Stimulated activated CD4-positive, alpha-beta T cell treated with anti-CD3 and anti-CD28 coated beads, TNF-alpha, amount 100 ng/mL, for 48 hours (primary cell): Measurements from ENCODE around the gene UACA.
"Not testable (repeated sequence)": the region's sequence is repeated elsewhere in the genome, so short reads cannot be mapped to it uniquely, and the experiment has no call there.

Experiments used
- DNase-seq, 3 donors: peaks; one replicate each; pipeline ENCODE4 v3.0.0-alpha.2; 2020; ENCODE audit warnings: low read depth in 3 of 3

Gene UACA

GRCh38 chr15:70669006-70669602, 94.3 kb downstream of the UACA start:
- DNase-seq: no peak

GRCh38 chr15:70665599-70665998, 97.8 kb downstream of the UACA start:
- DNase-seq: no peak

GRCh38 chr15:70664494-70664893, 98.9 kb downstream of the UACA start:
- no peak for DNase-seq

- DNase-seq: not testable (repeated sequence)
These were observed 100.3 kb downstream of the UACA start for GRCh38 chr15:70663069-70663468.

GRCh38 chr15:70659662-70660061, 103.7 kb downstream of the UACA start:
- no peak for DNase-seq

GRCh38 chr15:70658641-70659040, 104.7 kb downstream of the UACA start:
- no peak for DNase-seq

GRCh38 chr15:70653426-70653825, 109.9 kb downstream of the UACA start:
- DNase-seq: no peak

GRCh38 chr15:70652341-70652740, 111.0 kb downstream of the UACA start:
- no peak for DNase-seq

- no peak for DNase-seq
These were observed 112.0 kb downstream of the UACA start for GRCh38 chr15:70651303-70651845.

GRCh38 chr15:70650567-70651302, 112.6 kb downstream of the UACA start:
- no peak for DNase-seq

- DNase-seq: no peak
These were observed 116.0 kb downstream of the UACA start for GRCh38 chr15:70647396-70647795.

GRCh38 chr15:70646169-70646568, 117.2 kb downstream of the UACA start:
- no peak for DNase-seq

- DNase-seq: no peak
These were observed 119.6 kb downstream of the UACA start for GRCh38 chr15:70643783-70644125.

- no peak for DNase-seq
These were observed 120.1 kb downstream of the UACA start for GRCh38 chr15:70643106-70643782.

GRCh38 chr15:70636540-70637165, 126.7 kb downstream of the UACA start:
- DNase-seq: no peak

- DNase-seq: no peak
These were observed 127.5 kb downstream of the UACA start for GRCh38 chr15:70635895-70636294.

- no peak for DNase-seq
These were observed 129.4 kb downstream of the UACA start for GRCh38 chr15:70633991-70634390.

- DNase-seq: no peak
These were observed 130.1 kb downstream of the UACA start for GRCh38 chr15:70633103-70633831.

GRCh38 chr15:70632491-70633102, 130.8 kb downstream of the UACA start:
- no peak for DNase-seq

GRCh38 chr15:70632079-70632478, 131.3 kb downstream of the UACA start:
- no peak for DNase-seq

- DNase-seq: no peak
These were observed 133.6 kb downstream of the UACA start for GRCh38 chr15:70629735-70630273.
